Measurements from ENCODE around the gene LRPAP1.

DNA sequence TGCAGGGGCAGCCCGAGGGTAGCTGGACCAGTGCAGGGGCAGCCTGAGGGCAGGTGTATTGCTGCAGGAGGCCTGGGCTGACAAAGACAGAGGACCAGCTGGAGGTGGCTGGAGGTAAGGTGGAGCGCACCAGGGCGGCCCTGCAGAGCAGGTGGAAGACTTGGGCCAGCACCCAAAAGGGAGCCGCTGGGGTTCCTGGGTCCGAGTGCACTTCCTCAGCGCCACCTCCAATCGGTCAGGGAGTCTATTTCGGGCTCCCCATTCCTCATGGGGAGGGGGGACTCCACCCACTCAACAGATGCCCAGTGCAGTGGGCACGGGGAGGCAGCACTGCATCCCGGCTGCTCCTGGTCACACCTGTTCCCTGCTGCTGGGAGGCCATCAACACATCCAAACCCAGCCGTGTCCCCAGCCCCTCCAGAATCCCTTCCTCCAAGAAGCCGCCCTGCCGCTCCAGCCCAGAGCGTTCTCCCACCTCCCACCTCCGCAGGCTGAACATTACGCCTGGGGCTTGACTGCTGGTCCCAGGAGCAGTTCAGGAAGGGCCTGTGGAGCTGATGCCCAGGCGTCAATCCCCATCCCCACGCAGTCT, 1.5 kb downstream of the LRPAP1 start:
- TF ChIP-seq, protein P1, sequence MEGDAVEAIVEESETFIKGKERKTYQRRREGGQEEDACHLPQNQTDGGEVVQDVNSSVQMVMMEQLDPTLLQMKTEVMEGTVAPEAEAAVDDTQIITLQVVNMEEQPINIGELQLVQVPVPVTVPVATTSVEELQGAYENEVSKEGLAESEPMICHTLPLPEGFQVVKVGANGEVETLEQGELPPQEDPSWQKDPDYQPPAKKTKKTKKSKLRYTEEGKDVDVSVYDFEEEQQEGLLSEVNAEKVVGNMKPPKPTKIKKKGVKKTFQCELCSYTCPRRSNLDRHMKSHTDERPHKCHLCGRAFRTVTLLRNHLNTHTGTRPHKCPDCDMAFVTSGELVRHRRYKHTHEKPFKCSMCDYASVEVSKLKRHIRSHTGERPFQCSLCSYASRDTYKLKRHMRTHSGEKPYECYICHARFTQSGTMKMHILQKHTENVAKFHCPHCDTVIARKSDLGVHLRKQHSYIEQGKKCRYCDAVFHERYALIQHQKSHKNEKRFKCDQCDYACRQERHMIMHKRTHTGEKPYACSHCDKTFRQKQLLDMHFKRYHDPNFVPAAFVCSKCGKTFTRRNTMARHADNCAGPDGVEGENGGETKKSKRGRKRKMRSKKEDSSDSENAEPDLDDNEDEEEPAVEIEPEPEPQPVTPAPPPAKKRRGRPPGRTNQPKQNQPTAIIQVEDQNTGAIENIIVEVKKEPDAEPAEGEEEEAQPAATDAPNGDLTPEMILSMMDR (IDR thresholded peaks at IDR 0.05) = no peak
- no peak for TF ChIP-seq POLR2AphosphoS5 (IDR thresholded peaks at IDR 0.05)
- no peak for TF ChIP-seq POLR2A (IDR thresholded peaks at IDR 0.05)
- no peak for TF ChIP-seq EP300 (IDR thresholded peaks at IDR 0.05)

All from stomach (tissue), 4 donors.